T47D (cell line): Measurements from ENCODE around the gene NCK1.

Experiments used
- DNase-seq, 2 experiments: peaks; one replicate each; pipeline versions ENCODE4 v3.0.0 to v3.0.0-alpha.2; 2011 to 2012; ENCODE audit warnings: low read depth in 1 of 2, low spot score in 1 of 2
- JUND ChIP-seq: IDR thresholded peaks from 2 replicates; pipeline ENCODE4 v1.6.1; 2012; ENCODE audit warnings: low read depth
- in situ Hi-C: cut with HindIII; loops from 2 replicates; pipeline ENCODE4 v1.10.0; 2016; ENCODE audit warnings: low sequenced_read_pairs, low pct_unique_long_range_greater_than_20kb

Gene NCK1

GRCh38 chr3:136995652-136996051 is 133.6 kb downstream of the NCK1 start:
- in situ Hi-C loops: no loop called here
- no peak for DNase-seq
- TF ChIP-seq JUND: no peak
